Measurements from ENCODE around the gene GPC6.

Gene GPC6

GRCh38 chr13:94433055-94433961, 1206.7 kb downstream of the GPC6 start:
- Histone ChIP-seq H4K8ac (ENCODE audit: low read length) (no peak overlapping the region), H2AK5ac (ENCODE audit: low read length, severe bottlenecking) (no peak overlapping the region), H3K27ac (ENCODE audit: low read length, poor library complexity, severe bottlenecking) (no peak overlapping the region), H4K91ac (ENCODE audit: low read length) (no peak overlapping the region), H3K4ac (ENCODE audit: low read depth in 1 of 2, low read length in 2 of 2) (no peak overlapping the region), H2BK15ac (ENCODE audit: low read depth, poor library complexity, severe bottlenecking) (no peak overlapping the region), H3K4me3 (ENCODE audit: insufficient read depth in 1 of 2, low read depth in 1 of 2, low read length in 2 of 2) (no peak overlapping the region), H3K79me1 (replicated peaks; ENCODE audit: low read length, poor library complexity, severe bottlenecking) (no peaks in the 10 kb centered on the region), H3K14ac (ENCODE audit: low read length in 2 of 2) (no peak overlapping the region), H3K9me3 (ENCODE audit: control insufficient read depth, low read length) (no peaks in the 10 kb centered on the region), H2BK12ac (ENCODE audit: low read length in 2 of 2) (no peak overlapping the region), H2BK5ac (ENCODE audit: low read depth, low read length, poor library complexity, severe bottlenecking) (no peak overlapping the region), H3K9ac (ENCODE audit: low read length) (no peak overlapping the region), H3K23ac (ENCODE audit: low read length in 2 of 2) (no peak overlapping the region), H2AFZ (ENCODE audit: low read depth, low read length) (no peak overlapping the region), H3K27me3 (ENCODE audit: control insufficient read depth in 1 of 2, insufficient read depth in 1 of 2, low read length in 2 of 2) (peaks cover 0 to 3% of the 10 kb centered on the region in 2 experiments), H3K18ac (ENCODE audit: low read depth in 1 of 2, low read length in 2 of 2) (no peak overlapping the region), H3K36me3 (ENCODE audit: control insufficient read depth in 1 of 2, insufficient read depth in 2 of 2, low read depth in 1 of 2, low read length in 2 of 2) (no peaks in the 10 kb centered on the region), H3K4me1 (ENCODE audit: control insufficient read depth, insufficient read depth, low read depth, low read length) (no peaks in the 10 kb centered on the region), H3K4me2 (ENCODE audit: low read length, poor library complexity, severe bottlenecking) (no peak overlapping the region), H2BK120ac (ENCODE audit: low read depth, low read length) (no peak overlapping the region)
- no peak for DNase-seq
- 88% methylated on average over 19 of the region's 19 CpGs for WGBS

GRCh38 chr13:94435604-94436226, 1209.1 kb downstream of the GPC6 start:
- H3K27ac ChIP-seq (ENCODE audit: low read length, poor library complexity, severe bottlenecking), result no peak overlapping the region
- no peaks in the 10 kb centered on the region for H3K79me1 ChIP-seq (replicated peaks; ENCODE audit: low read length, poor library complexity, severe bottlenecking)
- H2BK120ac ChIP-seq (ENCODE audit: low read depth, low read length), result no peak overlapping the region
- no peak overlapping the region for H3K14ac ChIP-seq (ENCODE audit: low read length in 2 of 2)
- H2BK12ac ChIP-seq (ENCODE audit: low read length in 2 of 2), result no peak overlapping the region
- no peak overlapping the region for H2BK15ac ChIP-seq (ENCODE audit: low read depth, poor library complexity, severe bottlenecking)
- H3K18ac ChIP-seq (ENCODE audit: low read depth in 1 of 2, low read length in 2 of 2), result no peak overlapping the region
- peak; percentile 59 for DNase-seq
- peak overlapping the region; percentile 29 for H3K9ac ChIP-seq (ENCODE audit: low read length)
- no peak overlapping the region for H2BK5ac ChIP-seq (ENCODE audit: low read depth, low read length, poor library complexity, severe bottlenecking)
- H3K4ac ChIP-seq (ENCODE audit: low read depth in 1 of 2, low read length in 2 of 2), result no peak overlapping the region
- no peak overlapping the region for H2AK5ac ChIP-seq (ENCODE audit: low read length, severe bottlenecking)
- peaks cover 0 to 8% of the 10 kb centered on the region in 2 experiments for H3K27me3 ChIP-seq (ENCODE audit: control insufficient read depth in 1 of 2, insufficient read depth in 1 of 2, low read length in 2 of 2)
- H4K8ac ChIP-seq (ENCODE audit: low read length), result no peak overlapping the region
- H3K4me3 ChIP-seq (ENCODE audit: insufficient read depth in 1 of 2, low read depth in 1 of 2, low read length in 2 of 2), result no peak overlapping the region
- H3K36me3 ChIP-seq (ENCODE audit: control insufficient read depth in 1 of 2, insufficient read depth in 2 of 2, low read depth in 1 of 2, low read length in 2 of 2), result no peaks in the 10 kb centered on the region
- no peaks in the 10 kb centered on the region for H3K4me1 ChIP-seq (ENCODE audit: control insufficient read depth, insufficient read depth, low read depth, low read length)
- 47% methylated on average over 3 of the region's 4 CpGs for WGBS
- H3K4me2 ChIP-seq (ENCODE audit: low read length, poor library complexity, severe bottlenecking), result no peak overlapping the region
- H3K23ac ChIP-seq (ENCODE audit: low read length in 2 of 2), result no peak overlapping the region
- H2AFZ ChIP-seq (ENCODE audit: low read depth, low read length), result no peak overlapping the region
- no peaks in the 10 kb centered on the region for H3K9me3 ChIP-seq (ENCODE audit: control insufficient read depth, low read length)
- no peak overlapping the region for H4K91ac ChIP-seq (ENCODE audit: low read length)

- no peak overlapping the region for H4K8ac ChIP-seq (ENCODE audit: low read length)
- H2BK12ac ChIP-seq (ENCODE audit: low read length in 2 of 2), result no peak overlapping the region
- no peak overlapping the region for H3K23ac ChIP-seq (ENCODE audit: low read length in 2 of 2)
- H4K91ac ChIP-seq (ENCODE audit: low read length), result no peak overlapping the region
- no peak overlapping the region for H3K18ac ChIP-seq (ENCODE audit: low read depth in 1 of 2, low read length in 2 of 2)
- H3K4me2 ChIP-seq (ENCODE audit: low read length, poor library complexity, severe bottlenecking), result no peak overlapping the region
- no peak overlapping the region for H3K4ac ChIP-seq (ENCODE audit: low read depth in 1 of 2, low read length in 2 of 2)
- no peak overlapping the region for H3K4me3 ChIP-seq (ENCODE audit: insufficient read depth in 1 of 2, low read depth in 1 of 2, low read length in 2 of 2)
- H2BK15ac ChIP-seq (ENCODE audit: low read depth, poor library complexity, severe bottlenecking), result no peak overlapping the region
- no peak overlapping the region for H2BK5ac ChIP-seq (ENCODE audit: low read depth, low read length, poor library complexity, severe bottlenecking)
- peaks cover 0 to 1% of the 10 kb centered on the region in 2 experiments for H3K27me3 ChIP-seq (ENCODE audit: control insufficient read depth in 1 of 2, insufficient read depth in 1 of 2, low read length in 2 of 2)
- H2AK5ac ChIP-seq (ENCODE audit: low read length, severe bottlenecking), result no peak overlapping the region
- H3K4me1 ChIP-seq (ENCODE audit: control insufficient read depth, insufficient read depth, low read depth, low read length), result no peaks in the 10 kb centered on the region
- no peak overlapping the region for H2BK120ac ChIP-seq (ENCODE audit: low read depth, low read length)
- no peak overlapping the region for H3K27ac ChIP-seq (ENCODE audit: low read length, poor library complexity, severe bottlenecking)
- no peak for DNase-seq
- no peak overlapping the region for H2AFZ ChIP-seq (ENCODE audit: low read depth, low read length)
- H3K14ac ChIP-seq (ENCODE audit: low read length in 2 of 2), result no peak overlapping the region
- no peaks in the 10 kb centered on the region for H3K36me3 ChIP-seq (ENCODE audit: control insufficient read depth in 1 of 2, insufficient read depth in 2 of 2, low read depth in 1 of 2, low read length in 2 of 2)
- H3K9ac ChIP-seq (ENCODE audit: low read length), result no peak overlapping the region
- peaks cover 2% of the 10 kb centered on the region for H3K9me3 ChIP-seq (ENCODE audit: control insufficient read depth, low read length)
- H3K79me1 ChIP-seq (replicated peaks; ENCODE audit: low read length, poor library complexity, severe bottlenecking), result no peaks in the 10 kb centered on the region
These were observed 1218.2 kb downstream of the GPC6 start for GRCh38 chr13:94444826-94445225.

GRCh38 chr13:94454334-94454733, 1227.7 kb downstream of the GPC6 start:
- no peaks in the 10 kb centered on the region for H3K9me3 ChIP-seq (ENCODE audit: control insufficient read depth, low read length)
- no peak overlapping the region for H2BK5ac ChIP-seq (ENCODE audit: low read depth, low read length, poor library complexity, severe bottlenecking)
- no peaks in the 10 kb centered on the region for H3K27me3 ChIP-seq (ENCODE audit: control insufficient read depth in 1 of 2, insufficient read depth in 1 of 2, low read length in 2 of 2)
- H4K91ac ChIP-seq (ENCODE audit: low read length), result no peak overlapping the region
- no peaks in the 10 kb centered on the region for H3K36me3 ChIP-seq (ENCODE audit: control insufficient read depth in 1 of 2, insufficient read depth in 2 of 2, low read depth in 1 of 2, low read length in 2 of 2)
- no peaks in the 10 kb centered on the region for H3K79me1 ChIP-seq (replicated peaks; ENCODE audit: low read length, poor library complexity, severe bottlenecking)
- H3K9ac ChIP-seq (ENCODE audit: low read length), result no peak overlapping the region
- no peaks in the 10 kb centered on the region for H3K4me1 ChIP-seq (ENCODE audit: control insufficient read depth, insufficient read depth, low read depth, low read length)
- no peak overlapping the region for H2AK5ac ChIP-seq (ENCODE audit: low read length, severe bottlenecking)
- H3K18ac ChIP-seq (ENCODE audit: low read depth in 1 of 2, low read length in 2 of 2), result no peak overlapping the region
- no peak overlapping the region for H3K23ac ChIP-seq (ENCODE audit: low read length in 2 of 2)
- no peak overlapping the region for H4K8ac ChIP-seq (ENCODE audit: low read length)
- no peak overlapping the region for H2BK15ac ChIP-seq (ENCODE audit: low read depth, poor library complexity, severe bottlenecking)
- no peak overlapping the region for H2BK120ac ChIP-seq (ENCODE audit: low read depth, low read length)
- H3K14ac ChIP-seq (ENCODE audit: low read length in 2 of 2), result no peak overlapping the region
- DNase-seq, result no peak
- no peak overlapping the region for H3K4ac ChIP-seq (ENCODE audit: low read depth in 1 of 2, low read length in 2 of 2)
- H3K27ac ChIP-seq (ENCODE audit: low read length, poor library complexity, severe bottlenecking), result no peak overlapping the region
- no peak overlapping the region for H2AFZ ChIP-seq (ENCODE audit: low read depth, low read length)
- H2BK12ac ChIP-seq (ENCODE audit: low read length in 2 of 2), result no peak overlapping the region
- no peak overlapping the region for H3K4me3 ChIP-seq (ENCODE audit: insufficient read depth in 1 of 2, low read depth in 1 of 2, low read length in 2 of 2)
- no peak overlapping the region for H3K4me2 ChIP-seq (ENCODE audit: low read length, poor library complexity, severe bottlenecking)

All from mesenchymal stem cell (in vitro differentiated cells and primary cell).